GM19452 (cell line): ENCODE results near the gene EML3.
A peak's percentile ranks its signal among the peaks of the same experiment; 100 is the strongest.
"Not testable (repeated sequence)": the region's sequence is repeated elsewhere in the genome, so short reads cannot be mapped to it uniquely, and the experiment has no call there.

Experiments used
- ATAC-seq: cut with Tn5 transposase; IDR thresholded peaks from one replicate; pipeline ENCODE4 v1.9.1; 2021; ENCODE audit not compliant: unreplicated experiment

EML3 gene

GRCh38 chr11:62599901-62600300, 12.7 kb downstream of the EML3 start:
- no peak for ATAC-seq

DNA sequence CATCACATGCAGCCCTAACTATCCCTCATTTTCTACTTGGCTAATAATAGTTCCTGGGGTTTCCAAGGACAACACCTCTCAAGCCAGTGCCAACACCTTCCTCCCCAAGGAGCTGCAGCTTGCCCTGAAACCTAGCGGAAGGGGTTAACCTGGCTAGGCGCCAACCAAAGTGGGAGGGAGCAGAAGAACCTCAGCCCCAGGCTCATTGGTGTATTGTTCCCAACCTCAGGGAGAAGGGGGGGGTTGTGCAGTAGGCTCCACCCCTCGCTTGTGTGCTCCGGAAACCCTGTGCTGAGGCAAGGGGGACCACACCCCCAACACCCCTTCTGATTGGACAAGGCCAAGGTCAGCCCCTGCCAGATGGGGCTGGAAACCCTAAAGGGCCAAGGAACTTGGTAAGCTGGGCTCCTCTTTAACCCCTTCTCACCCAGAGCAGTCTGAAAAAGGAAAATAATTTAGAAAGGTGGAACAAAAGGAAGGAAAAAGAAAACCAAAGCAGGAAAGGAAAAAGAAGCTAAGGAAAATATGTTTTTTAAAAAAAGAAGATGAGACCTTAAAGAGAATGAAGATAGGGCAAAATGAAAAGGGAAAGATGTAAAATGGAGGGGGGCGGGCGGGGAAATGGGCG, 13.4 kb downstream of the EML3 start:
- ATAC-seq, result peak; percentile 44

- ATAC-seq, result no peak
These were observed 17.5 kb downstream of the EML3 start for GRCh38 chr11:62595124-62595523.

DNA sequence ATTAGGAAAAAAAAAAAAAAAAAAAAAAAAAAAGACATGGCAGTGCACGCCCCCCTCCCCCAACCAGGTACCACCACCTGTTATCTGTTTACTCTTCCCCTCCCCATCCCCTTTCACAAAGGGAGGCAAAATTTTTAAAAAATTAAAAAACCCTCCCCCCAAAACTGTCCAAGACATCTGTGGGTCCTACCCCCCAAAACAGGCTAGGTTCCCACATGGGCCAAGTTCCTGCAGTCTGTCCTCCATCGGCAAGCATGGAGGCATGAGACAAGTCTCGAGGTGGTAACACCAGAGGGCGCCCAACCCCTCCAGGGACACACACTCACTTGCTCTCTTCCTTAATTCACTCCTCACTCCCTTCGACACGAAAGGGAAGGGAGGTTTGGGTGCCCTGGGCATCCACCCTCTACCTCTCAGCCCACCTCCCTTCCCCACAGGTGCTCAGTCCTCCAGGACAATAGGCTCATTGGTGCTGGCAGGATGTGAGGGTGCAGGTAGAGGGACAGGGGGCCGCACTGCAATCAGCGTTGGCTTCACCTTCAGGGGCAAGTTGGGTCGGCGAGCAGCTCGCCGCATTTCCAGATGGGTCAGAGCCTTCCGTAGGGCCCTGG, 19.0 kb downstream of the EML3 start:
- ATAC-seq, result no peak

GRCh38 chr11:62592989-62593421, 19.6 kb downstream of the EML3 start:
- no peak for ATAC-seq

DNA sequence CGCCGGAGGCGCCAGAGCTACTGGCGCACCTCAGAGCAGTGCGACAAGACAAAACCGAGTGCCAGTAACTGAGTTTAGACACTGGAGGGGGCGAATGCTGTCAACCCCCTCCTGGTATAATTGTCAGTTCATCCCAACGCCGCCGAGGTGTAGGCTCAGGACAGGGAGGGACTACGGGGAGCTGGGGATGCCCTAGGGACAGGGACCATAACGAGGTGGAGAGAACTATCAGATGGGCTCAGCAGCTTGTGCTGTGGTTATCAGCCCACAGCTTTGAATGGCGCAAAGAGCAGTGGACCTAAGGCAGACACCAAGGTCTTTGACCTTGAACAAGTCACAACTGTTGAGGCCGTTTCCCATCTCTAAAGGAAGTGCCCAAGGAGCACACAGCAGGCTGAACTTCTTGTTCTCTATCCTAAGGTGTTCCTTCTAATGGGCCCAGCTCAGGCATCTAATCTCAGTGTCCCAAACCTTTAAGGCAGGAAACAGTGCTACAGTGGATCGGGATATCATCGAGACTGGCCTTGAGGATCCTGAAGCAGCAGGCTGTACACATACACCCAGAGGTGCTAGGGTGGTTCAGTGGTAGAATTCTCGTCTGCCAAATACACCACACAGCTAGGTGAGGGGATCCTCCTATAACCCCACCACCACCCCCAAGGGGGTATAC, 20.3 kb downstream of the EML3 start:
- no peak for ATAC-seq

- ATAC-seq, result peak; percentile 83
These were observed 21.0 kb downstream of the EML3 start, which contains the start of gene TUT1 for GRCh38 chr11:62591448-62592145. TUT1 (minus strand) TSS chr11:62591523; CDS start chr11:62591485, 38 bp downstream.

GRCh38 chr11:62588966-62589637, 23.5 kb downstream of the EML3 start:
- ATAC-seq, result no peak

GRCh38 chr11:62585356-62585755, 27.2 kb downstream of the EML3 start:
- not testable (repeated sequence) for ATAC-seq

GRCh38 chr11:62581735-62582134, 30.8 kb downstream of the EML3 start:
- ATAC-seq, result not testable (repeated sequence)

GRCh38 chr11:62580959-62581715, 31.4 kb downstream of the EML3 start:
- no peak for ATAC-seq

GRCh38 chr11:62579252-62579651, 33.3 kb downstream of the EML3 start:
- ATAC-seq, result no peak

GRCh38 chr11:62578541-62578940, 34.0 kb downstream of the EML3 start:
- no peak for ATAC-seq

GRCh38 chr11:62577046-62577714, 35.4 kb downstream of the EML3 start:
- no peak for ATAC-seq

GRCh38 chr11:62575837-62576236, 36.7 kb downstream of the EML3 start:
- no peak for ATAC-seq

DNA sequence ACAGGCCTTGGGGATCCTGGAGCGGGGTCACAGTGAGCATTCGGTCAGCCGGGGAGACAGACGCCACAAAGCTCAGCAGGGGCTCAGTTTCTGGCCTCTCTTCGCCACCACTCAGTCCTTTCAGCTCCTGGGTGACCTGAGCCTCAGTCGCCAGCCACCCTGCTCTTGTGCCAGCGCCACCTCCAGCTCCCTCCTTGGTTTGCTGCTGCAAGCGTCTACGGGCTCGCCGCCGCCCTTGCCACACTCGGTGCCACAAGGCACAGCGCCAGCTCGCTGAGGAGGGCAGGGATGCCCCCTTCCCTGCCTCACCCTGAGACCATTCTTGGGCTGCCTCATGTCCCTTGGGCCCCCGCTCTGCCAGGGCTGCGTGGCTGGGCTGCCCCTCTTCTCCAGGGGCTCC, 37.4 kb downstream of the EML3 start:
- ATAC-seq, result no peak

DNA sequence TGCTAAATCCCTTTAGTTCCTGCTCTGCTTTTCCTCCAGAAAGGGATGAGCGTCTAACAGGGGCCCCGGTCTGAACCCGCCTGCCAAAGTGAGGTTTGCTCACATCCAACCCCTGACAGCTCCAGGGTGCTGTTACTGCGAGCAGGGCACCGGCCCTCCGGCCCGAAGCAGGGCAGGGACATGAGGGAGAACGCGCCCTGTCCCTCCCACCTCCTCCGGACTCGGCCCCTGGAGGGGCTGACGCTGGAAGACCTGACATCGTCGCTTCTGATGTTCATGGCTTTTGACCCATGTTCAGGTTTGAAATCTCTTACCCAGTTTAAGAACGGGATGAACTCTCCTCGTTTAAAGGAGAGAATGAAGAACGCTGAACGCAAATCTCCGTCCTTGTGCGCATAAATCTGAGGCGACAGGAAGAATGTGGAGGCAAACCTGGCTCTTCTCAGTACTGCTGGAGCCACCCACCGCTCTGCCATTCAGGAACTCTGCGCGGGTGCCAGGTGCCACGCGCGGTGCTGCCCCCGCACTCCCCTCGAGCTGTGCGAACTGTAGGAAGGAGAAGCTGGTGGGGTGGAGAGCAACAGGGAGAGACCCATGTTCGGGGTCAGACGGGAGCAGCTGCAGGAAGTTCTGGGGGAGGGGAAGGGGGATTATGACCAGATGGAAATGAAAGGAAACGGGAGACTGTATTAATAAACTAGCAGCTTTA, 38.1 kb downstream of the EML3 start:
- ATAC-seq, result peak; percentile 5

GRCh38 chr11:62573592-62574362, 38.8 kb downstream of the EML3 start, which contains the start of gene EEF1G:
EEF1G (minus strand) TSS chr11:62573891; CDS start chr11:62573842, 49 bp downstream.
- ATAC-seq, result peak; percentile 83
